ENCODE measurements around the gene OR7C1.

DNA sequence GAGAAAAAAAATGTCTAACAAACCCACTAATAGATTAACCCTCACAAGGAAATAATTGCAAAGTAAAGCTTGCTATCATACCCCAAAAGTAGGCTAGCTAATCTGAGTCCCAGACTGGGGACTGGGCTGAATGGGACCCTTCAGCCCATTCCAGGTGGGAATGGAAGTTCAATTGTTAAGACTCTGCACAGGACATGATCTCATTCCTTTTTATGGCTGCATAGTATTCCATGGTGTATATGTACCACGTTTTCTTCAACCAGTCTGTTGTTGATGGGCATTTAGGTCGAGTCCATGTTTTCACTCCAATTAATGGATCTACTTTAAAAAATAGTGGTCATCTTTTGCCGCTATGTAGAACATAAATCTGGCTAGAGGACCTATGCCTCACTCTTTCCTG is 17.9 kb downstream of the OR7C1 start:
- TF ChIP-seq, protein P1, sequence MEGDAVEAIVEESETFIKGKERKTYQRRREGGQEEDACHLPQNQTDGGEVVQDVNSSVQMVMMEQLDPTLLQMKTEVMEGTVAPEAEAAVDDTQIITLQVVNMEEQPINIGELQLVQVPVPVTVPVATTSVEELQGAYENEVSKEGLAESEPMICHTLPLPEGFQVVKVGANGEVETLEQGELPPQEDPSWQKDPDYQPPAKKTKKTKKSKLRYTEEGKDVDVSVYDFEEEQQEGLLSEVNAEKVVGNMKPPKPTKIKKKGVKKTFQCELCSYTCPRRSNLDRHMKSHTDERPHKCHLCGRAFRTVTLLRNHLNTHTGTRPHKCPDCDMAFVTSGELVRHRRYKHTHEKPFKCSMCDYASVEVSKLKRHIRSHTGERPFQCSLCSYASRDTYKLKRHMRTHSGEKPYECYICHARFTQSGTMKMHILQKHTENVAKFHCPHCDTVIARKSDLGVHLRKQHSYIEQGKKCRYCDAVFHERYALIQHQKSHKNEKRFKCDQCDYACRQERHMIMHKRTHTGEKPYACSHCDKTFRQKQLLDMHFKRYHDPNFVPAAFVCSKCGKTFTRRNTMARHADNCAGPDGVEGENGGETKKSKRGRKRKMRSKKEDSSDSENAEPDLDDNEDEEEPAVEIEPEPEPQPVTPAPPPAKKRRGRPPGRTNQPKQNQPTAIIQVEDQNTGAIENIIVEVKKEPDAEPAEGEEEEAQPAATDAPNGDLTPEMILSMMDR (IDR thresholded peaks at IDR 0.05): no peak
- no peak for TF ChIP-seq POLR2A (IDR thresholded peaks at IDR 0.05)

Data from testis (tissue), 2 donors.